ENCODE data around the gene HEXIM1.
A peak's percentile ranks its signal among the peaks of the same experiment; 100 is the strongest.

Gene HEXIM1

GRCh38 chr17:45175759-45176115 lies 27.5 kb downstream of the HEXIM1 start:
- DNase-seq = no peak

GRCh38 chr17:45177563-45177962 lies 29.3 kb downstream of the HEXIM1 start:
- DNase-seq = no peak

- DNase-seq = no peak
Observed at GRCh38 chr17:45184144-45184543, 35.9 kb downstream of the HEXIM1 start.

GRCh38 chr17:45186801-45187354 lies 38.6 kb downstream of the HEXIM1 start:
- no peak for DNase-seq

GRCh38 chr17:45189009-45189408 lies 40.7 kb downstream of the HEXIM1 start:
- no peak for DNase-seq

- no peak for DNase-seq
Observed at GRCh38 chr17:45190503-45191255, 42.4 kb downstream of the HEXIM1 start.

- no peak for DNase-seq
Observed at GRCh38 chr17:45195424-45195823, 47.1 kb downstream of the HEXIM1 start.

GRCh38 chr17:45197108-45197507 lies 48.8 kb downstream of the HEXIM1 start:
- no peak for DNase-seq

- peak; percentile 67 for DNase-seq
Observed at GRCh38 chr17:45197555-45198334, 49.5 kb downstream of the HEXIM1 start.

- no peak for DNase-seq
Observed at GRCh38 chr17:45200701-45201100, 52.4 kb downstream of the HEXIM1 start.

- no peak for DNase-seq
Observed at GRCh38 chr17:45201457-45201856, 53.2 kb downstream of the HEXIM1 start.

Data from NCI-H1105 (cell line).